ENCODE measurements around the gene PTPRN2.

Gene PTPRN2

GRCh38 chr7:158029509-158029908, 558.1 kb downstream of the PTPRN2 start:
- no peak for DNase-seq

GRCh38 chr7:158028971-158029370, 558.7 kb downstream of the PTPRN2 start:
- DNase-seq: no peak

- DNase-seq: no peak
Observed at GRCh38 chr7:158028290-158028941, 559.2 kb downstream of the PTPRN2 start.

- no peak for DNase-seq
Observed at GRCh38 chr7:158027646-158028045, 560.0 kb downstream of the PTPRN2 start.

GRCh38 chr7:158026636-158027265, 560.9 kb downstream of the PTPRN2 start:
- no peak for DNase-seq

- no peak for DNase-seq
Observed at GRCh38 chr7:158025686-158026600, 561.7 kb downstream of the PTPRN2 start.

- no peak for DNase-seq
Observed at GRCh38 chr7:158024881-158025280, 562.7 kb downstream of the PTPRN2 start.

- no peak for DNase-seq
Observed at GRCh38 chr7:158024351-158024715, 563.3 kb downstream of the PTPRN2 start.

- DNase-seq: no peak
Observed at GRCh38 chr7:158023681-158024350, 563.8 kb downstream of the PTPRN2 start.

- DNase-seq: no peak
Observed at GRCh38 chr7:158023157-158023556, 564.5 kb downstream of the PTPRN2 start.

- DNase-seq: no peak
Observed at GRCh38 chr7:158022601-158023000, 565.0 kb downstream of the PTPRN2 start.

GRCh38 chr7:158021836-158022235, 565.8 kb downstream of the PTPRN2 start:
- DNase-seq: no peak

- DNase-seq: no peak
Observed at GRCh38 chr7:158020706-158021095, 566.9 kb downstream of the PTPRN2 start.

- no peak for DNase-seq
Observed at GRCh38 chr7:158019726-158020705, 567.6 kb downstream of the PTPRN2 start.

- DNase-seq: no peak
Observed at GRCh38 chr7:158018971-158019645, 568.5 kb downstream of the PTPRN2 start.

GRCh38 chr7:158018098-158018762, 569.4 kb downstream of the PTPRN2 start:
- DNase-seq: no peak

- no peak for DNase-seq
Observed at GRCh38 chr7:158017111-158018097, 570.2 kb downstream of the PTPRN2 start.

GRCh38 chr7:158016180-158017097, 571.2 kb downstream of the PTPRN2 start:
- DNase-seq: no peak
